Neural crest cell (in vitro differentiated cells): ENCODE data around the gene ATRIP. TPM values are rescaled to one million over a fixed set of nuclear protein-coding genes. Genes with fewer than 3 reads are reported as not detected.

ENCODE experiments used
- DNase-seq: peaks from one replicate; pipeline ENCODE4 v3.0.0; 2021; ENCODE audit warnings: low read depth, mixed read lengths, low spot score
- H3K27ac Mint-ChIP-seq: one replicate; pipeline ENCODE4 v1.8.0; 2021; ENCODE audit warnings: mild to moderate bottlenecking, mixed read lengths; ENCODE audit not compliant: unreplicated experiment
- H3K27me3 Mint-ChIP-seq: 2 replicates; pipeline ENCODE4 v1.8.0; 2021; ENCODE audit warnings: low read depth, mild to moderate bottlenecking, mixed read lengths
- H3K36me3 Mint-ChIP-seq: 2 replicates; pipeline ENCODE4 v1.8.0; 2021; ENCODE audit warnings: low read depth, mild to moderate bottlenecking, mixed read lengths
- H3K4me1 Mint-ChIP-seq: 2 replicates; pipeline ENCODE4 v1.8.0; 2021; ENCODE audit warnings: mixed read lengths
- H3K4me3 Mint-ChIP-seq: one replicate; pipeline ENCODE4 v1.8.0; 2021; ENCODE audit warnings: mild to moderate bottlenecking, mixed read lengths
- H3K9me3 Mint-ChIP-seq: 2 replicates; pipeline ENCODE4 v1.8.0; 2021; ENCODE audit warnings: mixed read lengths
- CTCF ChIP-seq: fragments of 200-600 bp; sonication (generic); conservative IDR thresholded peaks from 2 replicates; pipeline ENCODE4 v1.5.0; 2021; ENCODE audit warnings: antibody characterized with exemption, mild to moderate bottlenecking
- total RNA-seq: library from RNA; stranded (reverse); gene quantifications from 2 replicates; pipeline ENCODE4 v1.2.1, GENCODE V29; 2021

Gene ATRIP
- total RNA-seq, 1 donor from 2014 or later = 22.1 TPM

- TF ChIP-seq CTCF = no peak
- Mint-ChIP-seq H3K27me3 (no peaks in the 10 kb centered on the region), H3K27ac (peak overlapping the region; percentile 27), H3K9me3 (no peaks in the 10 kb centered on the region), H3K36me3 (peaks cover 10% of the 10 kb centered on the region), H3K4me3 (no peak overlapping the region), H3K4me1 (no peaks in the 10 kb centered on the region)
- DNase-seq = no peak
Observed at GRCh38 chr3:48404440-48405342, 41.8 kb upstream of the ATRIP start.

DNA sequence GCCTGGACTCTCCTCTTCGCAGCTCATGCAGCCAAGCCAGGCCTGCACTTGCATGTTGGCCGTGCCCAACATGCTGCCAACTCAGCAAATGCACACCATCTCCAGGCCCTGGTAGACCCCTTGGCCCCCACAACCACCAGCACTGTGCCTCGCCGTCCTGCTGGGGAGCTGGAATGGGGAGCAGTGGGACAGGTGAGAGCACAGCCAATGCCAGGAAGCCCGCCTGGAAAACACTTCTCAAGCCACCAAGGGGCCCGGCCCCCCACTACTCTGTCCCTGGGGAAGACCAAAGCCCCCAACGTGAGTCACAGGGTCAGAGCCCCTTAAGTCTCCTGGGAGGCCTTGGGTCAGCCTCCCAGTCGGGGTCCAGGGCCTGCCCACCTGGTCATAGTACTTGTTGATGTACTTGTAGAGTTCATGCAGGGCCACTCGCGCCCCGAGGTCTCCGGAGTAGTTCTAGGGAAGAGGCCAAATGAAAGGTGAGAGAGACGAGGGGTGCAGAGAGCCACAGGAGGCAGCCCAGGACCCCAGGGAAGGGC lies 41.1 kb upstream of the ATRIP start:
- peaks cover 10% of the 10 kb centered on the region for H3K36me3 Mint-ChIP-seq
- H3K9me3 Mint-ChIP-seq = no peaks in the 10 kb centered on the region
- no peaks in the 10 kb centered on the region for H3K4me1 Mint-ChIP-seq
- no peak overlapping the region for H3K4me3 Mint-ChIP-seq
- DNase-seq = no peak
- TF ChIP-seq CTCF = no peak
- H3K27me3 Mint-ChIP-seq = no peaks in the 10 kb centered on the region
- H3K27ac Mint-ChIP-seq = no peak overlapping the region

- Mint-ChIP-seq H3K36me3 (peaks cover 7% of the 10 kb centered on the region), H3K4me3 (no peak overlapping the region), H3K9me3 (no peaks in the 10 kb centered on the region), H3K27ac (no peak overlapping the region), H3K4me1 (no peaks in the 10 kb centered on the region), H3K27me3 (no peaks in the 10 kb centered on the region)
- no peak for DNase-seq
- no peak for TF ChIP-seq CTCF
Observed at GRCh38 chr3:48405971-48406370, 40.6 kb upstream of the ATRIP start.

DNA sequence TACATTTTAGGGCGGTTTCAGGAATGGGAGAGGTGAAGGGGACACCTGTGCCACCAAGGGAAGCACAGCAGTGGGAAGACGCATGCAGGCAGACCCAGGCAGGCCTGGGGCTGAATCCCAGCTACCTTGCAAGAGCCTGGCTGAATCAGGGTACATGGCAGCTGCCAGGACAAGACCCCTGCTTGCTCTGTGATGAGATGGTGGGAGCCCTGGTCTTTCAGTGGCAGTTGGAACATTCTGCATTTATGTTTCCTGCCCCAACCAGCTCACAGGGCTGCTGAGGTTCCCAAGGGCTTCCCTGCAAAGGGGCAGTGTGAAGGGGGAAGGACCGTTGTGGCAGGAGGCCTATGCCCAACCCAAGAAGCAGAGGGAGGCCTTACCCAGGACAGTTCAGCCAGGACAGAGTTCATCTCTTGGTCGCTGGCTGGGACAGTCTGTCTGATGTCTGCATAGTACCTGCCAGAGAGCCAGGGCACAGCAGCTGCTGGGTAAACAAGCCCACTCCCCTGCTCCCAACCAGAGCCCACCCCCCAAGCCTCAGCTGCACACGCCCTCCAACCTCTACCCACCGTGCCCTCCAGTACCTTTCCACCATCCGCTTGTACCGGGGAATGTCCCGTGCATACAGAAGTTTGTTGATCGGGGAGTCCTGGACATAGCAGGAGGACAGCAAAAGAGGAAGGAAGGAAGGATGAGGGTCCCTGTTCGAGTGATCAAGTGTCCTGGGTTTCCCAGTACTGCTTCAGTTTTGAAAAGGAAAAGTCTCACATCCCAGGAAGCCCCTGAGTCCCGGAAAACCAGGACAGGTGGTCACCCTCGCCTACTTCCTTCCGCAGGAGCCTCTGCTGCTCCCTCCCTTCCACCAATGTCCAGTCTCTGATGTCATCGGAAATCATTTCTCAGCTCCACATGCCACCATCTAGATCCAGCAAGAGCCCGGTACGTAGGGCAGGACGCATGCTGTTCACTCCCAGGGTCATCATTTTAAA lies 39.8 kb upstream of the ATRIP start:
- no peak for DNase-seq
- Mint-ChIP-seq H3K36me3 (peaks cover 6% of the 10 kb centered on the region), H3K4me3 (no peak overlapping the region), H3K4me1 (no peaks in the 10 kb centered on the region), H3K27me3 (no peaks in the 10 kb centered on the region), H3K27ac (peak overlapping the region; percentile 57), H3K9me3 (no peaks in the 10 kb centered on the region)
- TF ChIP-seq CTCF = no peak

DNA sequence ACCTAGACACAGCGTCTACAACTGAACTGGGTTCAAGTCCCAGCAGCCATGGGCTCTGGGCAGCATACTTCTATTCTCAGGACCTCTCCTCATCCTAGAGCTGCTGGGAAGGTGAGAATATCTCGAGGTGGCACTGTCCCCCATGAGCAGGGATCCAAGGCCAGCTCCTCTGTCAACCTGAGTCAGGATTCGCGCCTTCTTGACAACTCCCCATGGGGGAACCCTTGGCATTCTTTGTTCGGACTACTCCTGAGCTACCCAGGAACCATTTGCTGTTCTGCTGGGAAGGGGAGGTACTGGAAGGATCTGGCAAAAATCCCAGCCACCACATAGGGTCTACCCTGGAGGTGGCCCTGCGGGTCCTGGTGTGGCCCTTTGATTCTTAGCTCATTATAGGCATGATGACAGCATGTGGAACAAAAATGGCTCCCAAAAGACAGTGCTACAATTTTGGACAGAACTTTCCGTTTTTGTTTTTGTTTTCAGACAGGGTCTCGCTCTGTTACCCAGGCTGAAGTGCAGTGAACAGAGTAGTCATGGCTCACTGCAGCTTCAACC lies 38.9 kb upstream of the ATRIP start:
- no peak overlapping the region for H3K4me3 Mint-ChIP-seq

More for the DNA sequence above, 38.9 kb upstream of the ATRIP start:
- H3K9me3 Mint-ChIP-seq = no peaks in the 10 kb centered on the region
- DNase-seq = no peak
- H3K36me3 Mint-ChIP-seq = peaks cover 6% of the 10 kb centered on the region
- TF ChIP-seq CTCF = no peak
- no peaks in the 10 kb centered on the region for H3K27me3 Mint-ChIP-seq
- H3K4me1 Mint-ChIP-seq = no peaks in the 10 kb centered on the region
- H3K27ac Mint-ChIP-seq = peak overlapping the region; percentile 57
